Measurements from ENCODE around the gene KTN1.

- TF ChIP-seq CTCF (IDR thresholded peaks at IDR 0.05) (no peak), POLR2A (IDR thresholded peaks at IDR 0.05) (no peak)
Observed at GRCh38 chr14:55645145-55645544, 65.1 kb downstream of the KTN1 start.

Measured in breast epithelium (tissue), 3 donors.